Large intestine (tissue), 3 donors: ENCODE measurements around the gene TBC1D22A. TPM values are rescaled to one million over a fixed set of nuclear protein-coding genes. Genes with fewer than 3 reads are reported as not detected.
A peak's percentile ranks its signal among the peaks of the same experiment; 100 is the strongest.
"Not testable (repeated sequence)": the region's sequence is repeated elsewhere in the genome, so short reads cannot be mapped to it uniquely, and the experiment has no call there.

Experiments used
- DNase-seq, 2 donors: peaks; one replicate each; pipeline versions ENCODE4 v3.0.0 to v3.0.0-alpha.2; 2013
- H3K27ac ChIP-seq: one replicate; pipeline ENCODE4 v1.5.1; 2013; ENCODE audit warnings: low read length
- H3K27me3 ChIP-seq: 2 replicates; pipeline ENCODE4 v1.6.1; 2013; ENCODE audit warnings: low read length; ENCODE audit not compliant: control insufficient read depth, insufficient read depth
- H3K36me3 ChIP-seq: 2 replicates; pipeline ENCODE4 v1.6.1; 2013; ENCODE audit warnings: low read length; ENCODE audit not compliant: control insufficient read depth, insufficient read depth
- H3K4me1 ChIP-seq: one replicate; pipeline ENCODE4 v1.6.1; 2013; ENCODE audit warnings: low read length; ENCODE audit not compliant: control insufficient read depth, insufficient read depth
- H3K4me3 ChIP-seq: one replicate; pipeline ENCODE4 v1.5.1; 2013; ENCODE audit warnings: low read length
- H3K9me3 ChIP-seq: one replicate; pipeline ENCODE4 v1.6.1; 2013; ENCODE audit warnings: mild to moderate bottlenecking, low read depth, low read length, moderate library complexity; ENCODE audit not compliant: control insufficient read depth
- WGBS: methylation state at CpG from one replicate; pipeline ENCODE4 v1.1.5; 2013; ENCODE audit warnings: low lambda C conversion rate; ENCODE audit not compliant: insufficient coverage; 5-methylcytosine and 5-hydroxymethylcytosine counted together
- polyA plus RNA-seq: library from polyadenylated mRNA; unstranded; fragments of 120-200 nt; gene quantifications from one replicate; pipeline ENCODE4 v1.2.1, GENCODE V29; 2013

The TBC1D22A gene
- polyA plus RNA-seq, 1 donor = 21.5 TPM

DNA sequence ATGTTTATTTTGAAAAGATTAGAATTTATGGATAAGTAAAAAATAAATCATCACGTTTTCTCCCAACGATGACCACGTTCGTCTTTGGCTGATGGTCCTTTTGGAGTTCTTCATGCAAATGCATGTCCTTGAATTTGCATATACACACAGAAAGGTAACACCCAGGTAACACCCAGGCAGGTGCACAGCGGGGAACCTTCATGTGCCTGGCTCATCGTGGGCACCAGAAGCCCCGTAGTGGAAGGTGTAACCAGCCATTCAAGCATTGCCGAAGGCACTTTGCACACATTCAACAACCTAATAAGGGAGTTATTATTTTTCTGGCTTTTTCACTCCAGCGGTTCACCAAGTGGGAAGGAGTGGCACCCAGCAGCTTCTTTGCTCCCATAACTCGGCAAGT is 404.6 kb downstream of the TBC1D22A start:
- H3K9me3 ChIP-seq = no peaks in the 10 kb centered on the region
- no peaks in the 10 kb centered on the region for H3K27me3 ChIP-seq
- no peak overlapping the region for H3K4me3 ChIP-seq
- H3K36me3 ChIP-seq = peaks cover 12% of the 10 kb centered on the region
- H3K27ac ChIP-seq = no peak overlapping the region
- WGBS = no CpG with 5 or more reads among the region's 10 CpGs
- no peaks in the 10 kb centered on the region for H3K4me1 ChIP-seq
- no peak for DNase-seq

DNA sequence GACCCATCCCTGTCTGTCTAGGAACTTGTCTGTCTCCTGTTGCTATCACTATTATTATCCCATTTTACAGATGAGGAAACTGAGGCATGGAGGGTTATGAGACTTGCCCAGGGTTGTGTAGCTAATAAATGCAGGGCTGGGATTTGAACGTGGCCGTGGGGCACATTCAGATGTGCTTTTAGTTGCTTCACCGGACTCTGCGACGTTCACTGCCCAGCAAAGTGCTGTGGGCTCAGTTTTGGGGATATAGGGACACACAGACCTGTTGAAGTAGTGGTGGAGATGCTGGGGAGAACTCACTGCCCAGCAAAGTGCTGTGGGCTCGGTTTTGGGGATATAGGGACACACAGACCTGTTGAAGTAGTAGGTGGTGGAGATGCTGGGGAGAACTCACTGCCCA is 405.5 kb downstream of the TBC1D22A start:
- H3K9me3 ChIP-seq, DNase-seq, H3K27ac ChIP-seq, H3K4me3 ChIP-seq, H3K27me3 ChIP-seq, H3K4me1 ChIP-seq: not testable (repeated sequence)
- WGBS = no CpG with 5 or more reads among the region's 6 CpGs
- peaks cover 12% of the 10 kb centered on the region for H3K36me3 ChIP-seq

DNA sequence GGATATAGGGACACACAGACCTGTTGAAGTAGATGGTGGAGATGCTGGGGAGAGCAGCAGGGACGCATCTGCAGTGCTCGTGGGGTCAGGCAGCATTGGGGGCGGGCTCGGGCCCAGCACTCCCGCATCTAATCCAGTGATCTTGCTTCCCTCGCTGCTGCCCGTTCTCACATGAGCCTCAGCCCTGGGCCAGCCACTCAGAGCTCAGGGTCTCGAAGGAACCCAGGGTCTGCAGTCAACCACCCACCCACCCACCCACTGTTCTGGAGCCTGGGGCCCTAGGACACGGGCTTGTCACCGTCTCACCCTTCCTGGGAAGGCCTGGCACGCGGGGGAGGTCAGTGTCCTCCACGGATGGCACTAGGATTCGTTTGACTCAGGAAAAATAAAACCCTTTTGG is 406.0 kb downstream of the TBC1D22A start:
- Histone ChIP-seq H3K9me3 (peaks cover 1% of the 10 kb centered on the region), H3K27ac (no peak overlapping the region), H3K4me3 (no peak overlapping the region), H3K27me3 (no peaks in the 10 kb centered on the region), H3K36me3 (peaks cover 14% of the 10 kb centered on the region), H3K4me1 (no peaks in the 10 kb centered on the region)
- WGBS = no CpG with 5 or more reads among the region's 14 CpGs
- no peak for DNase-seq

GRCh38 chr22:47168900-47169800 is 406.7 kb downstream of the TBC1D22A start:
- no peaks in the 10 kb centered on the region for H3K27me3 ChIP-seq
- DNase-seq = no peak
- peaks cover 21% of the 10 kb centered on the region for H3K36me3 ChIP-seq
- H3K4me1 ChIP-seq = no peaks in the 10 kb centered on the region
- WGBS = no CpG with 5 or more reads among the region's 25 CpGs
- no peak overlapping the region for H3K27ac ChIP-seq
- H3K4me3 ChIP-seq = no peak overlapping the region
- peaks cover 6% of the 10 kb centered on the region for H3K9me3 ChIP-seq

DNA sequence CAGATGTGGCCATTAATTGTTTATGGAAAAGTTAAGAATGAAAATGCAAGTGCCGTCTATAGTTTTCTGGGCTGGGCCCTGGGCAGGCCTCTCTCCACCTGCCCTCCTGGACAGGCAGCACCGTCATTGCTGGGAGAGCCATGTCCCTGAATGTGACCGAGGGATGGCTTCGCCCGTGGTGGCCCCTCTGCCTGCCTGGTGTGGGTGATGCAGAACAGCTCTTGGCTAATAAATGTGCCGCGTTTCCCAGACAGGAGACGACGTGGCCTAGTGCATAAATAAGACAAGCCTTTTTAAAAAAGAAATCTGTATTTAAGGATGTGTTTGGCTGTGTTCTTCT is 407.3 kb downstream of the TBC1D22A start:
- H3K27ac ChIP-seq = no peak overlapping the region
- no peaks in the 10 kb centered on the region for H3K4me1 ChIP-seq
- H3K36me3 ChIP-seq = peaks cover 24% of the 10 kb centered on the region
- no peak overlapping the region for H3K4me3 ChIP-seq
- WGBS = no CpG with 5 or more reads among the region's 9 CpGs
- H3K9me3 ChIP-seq = peaks cover 11% of the 10 kb centered on the region
- no peaks in the 10 kb centered on the region for H3K27me3 ChIP-seq
- no peak for DNase-seq

DNA sequence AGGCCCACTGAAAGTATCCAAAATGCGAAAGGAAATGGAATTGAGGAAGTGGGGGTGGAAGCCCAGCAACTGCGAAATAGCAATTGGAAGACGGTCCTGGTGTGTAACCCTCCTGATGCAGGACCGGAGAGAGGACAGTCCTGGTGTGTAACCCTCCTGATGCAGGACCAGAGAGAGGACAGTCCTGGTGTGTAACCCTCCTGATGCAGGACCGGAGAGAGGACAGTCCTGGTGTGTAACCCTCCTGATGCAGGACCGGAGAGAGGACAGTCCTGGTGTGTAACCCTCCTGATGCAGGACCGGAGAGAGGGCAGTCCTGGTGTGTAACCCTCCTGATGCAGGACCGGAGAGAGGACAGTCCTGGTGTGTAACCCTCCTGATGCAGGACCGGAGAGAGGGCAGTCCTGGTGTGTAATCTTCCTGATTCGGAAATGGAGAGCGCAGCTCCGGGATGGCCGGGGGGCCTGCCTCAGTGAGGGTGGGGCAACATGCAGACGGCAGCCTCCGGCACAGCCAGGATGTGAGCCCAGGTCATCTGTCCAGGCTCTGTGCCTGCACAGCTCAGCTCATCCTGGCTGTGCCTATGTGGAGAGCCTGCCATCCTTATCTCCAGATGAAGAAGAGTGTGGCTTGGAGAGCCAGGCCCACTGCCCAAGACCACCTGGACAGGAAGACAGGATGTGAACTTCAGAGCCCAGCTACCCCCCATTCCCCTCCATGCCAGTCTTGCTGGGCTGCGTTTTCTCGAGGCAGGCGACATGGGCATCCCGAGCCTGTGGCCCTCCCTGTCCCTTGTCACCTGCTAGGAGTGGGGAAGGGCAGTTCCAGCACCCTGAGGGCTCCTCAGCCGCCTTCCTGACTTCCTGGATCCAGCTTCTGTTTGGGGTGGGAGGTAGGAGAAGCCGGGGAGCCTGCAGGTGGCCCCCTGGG is 408.3 kb downstream of the TBC1D22A start:
- not testable (repeated sequence) for H3K27ac ChIP-seq, H3K4me3 ChIP-seq, H3K4me1 ChIP-seq, H3K27me3 ChIP-seq, DNase-seq
- Histone ChIP-seq H3K36me3 (peaks cover 26% of the 10 kb centered on the region), H3K9me3 (peaks cover 17% of the 10 kb centered on the region)
- WGBS = no CpG with 5 or more reads among the region's 21 CpGs

- no peak overlapping the region for H3K27ac ChIP-seq
- no peak for DNase-seq
- no peaks in the 10 kb centered on the region for H3K27me3 ChIP-seq
- WGBS = no CpG with 5 or more reads among the region's 20 CpGs
- H3K36me3 ChIP-seq = peaks cover 26% of the 10 kb centered on the region
- no peaks in the 10 kb centered on the region for H3K4me1 ChIP-seq
- H3K4me3 ChIP-seq = no peak overlapping the region
- peaks cover 22% of the 10 kb centered on the region for H3K9me3 ChIP-seq
Measured at GRCh38 chr22:47171441-47172221, 409.2 kb downstream of the TBC1D22A start.

- no peaks in the 10 kb centered on the region for H3K27me3 ChIP-seq
- no peaks in the 10 kb centered on the region for H3K4me1 ChIP-seq
- no peak overlapping the region for H3K27ac ChIP-seq
- peaks cover 20% of the 10 kb centered on the region for H3K36me3 ChIP-seq
- peaks cover 23% of the 10 kb centered on the region for H3K9me3 ChIP-seq
- WGBS = no CpG with 5 or more reads among the region's 21 CpGs
- peak in 1 of 2 donors; percentile 33 for DNase-seq
- H3K4me3 ChIP-seq = no peak overlapping the region
Measured at GRCh38 chr22:47172771-47173534, 410.5 kb downstream of the TBC1D22A start.

GRCh38 chr22:47173535-47174021 is 411.1 kb downstream of the TBC1D22A start:
- WGBS = no CpG with 5 or more reads among the region's 17 CpGs
- no peaks in the 10 kb centered on the region for H3K4me1 ChIP-seq
- peaks cover 23% of the 10 kb centered on the region for H3K9me3 ChIP-seq
- no peaks in the 10 kb centered on the region for H3K27me3 ChIP-seq
- H3K4me3 ChIP-seq = no peak overlapping the region
- H3K36me3 ChIP-seq = peaks cover 20% of the 10 kb centered on the region
- H3K27ac ChIP-seq = no peak overlapping the region
- DNase-seq = no peak
